ENCODE measurements around the gene GIMAP5.

GIMAP5 gene

GRCh38 chr7:150746921-150747320 lies 9.7 kb downstream of the GIMAP5 start:
- H3F3A ChIP-seq (ENCODE audit: control insufficient read depth, insufficient read depth) = no peaks in the 10 kb centered on the region
- no peaks in the 10 kb centered on the region for H3K9me2 ChIP-seq (replicated peaks; ENCODE audit: control insufficient read depth, low read length)
- H3K27me3 ChIP-seq (ENCODE audit: control insufficient read depth, low read length) = no peaks in the 10 kb centered on the region; the same call in 1 of the 2 replicates
- H3K4me3 ChIP-seq (ENCODE audit: low read length) = no peak overlapping the region
- H3K36me3 ChIP-seq (ENCODE audit: control insufficient read depth, low read length) = no peaks in the 10 kb centered on the region
- TF ChIP-seq CTCF (IDR thresholded peaks at IDR 0.05; ENCODE audit: low read depth, low read length, poor library complexity, severe bottlenecking) (no peak), EZH2phosphoT487 (IDR thresholded peaks at IDR 0.05; ENCODE audit: borderline replicate concordance, low read length) (no peak)
- H3K9me3 ChIP-seq (ENCODE audit: control insufficient read depth, insufficient read depth, low read length) = no peaks in the 10 kb centered on the region
- no peak overlapping the region for H3K27ac ChIP-seq (ENCODE audit: low read depth, low read length)
- no peaks in the 10 kb centered on the region for H3K79me2 ChIP-seq (ENCODE audit: control insufficient read depth, low read length)
- no peaks in the 10 kb centered on the region for H4K20me1 ChIP-seq (ENCODE audit: control insufficient read depth, insufficient read depth, low read depth, low read length)
- no peak overlapping the region for H3K4me2 ChIP-seq (ENCODE audit: low read length)
- H3K4me1 ChIP-seq (ENCODE audit: control insufficient read depth, low read length) = no peaks in the 10 kb centered on the region

GRCh38 chr7:150748376-150748775 lies 11.2 kb downstream of the GIMAP5 start:
- Histone ChIP-seq H3F3A (ENCODE audit: control insufficient read depth, insufficient read depth) (no peaks in the 10 kb centered on the region), H3K4me1 (ENCODE audit: control insufficient read depth, low read length) (no peaks in the 10 kb centered on the region), H3K9me2 (replicated peaks; ENCODE audit: control insufficient read depth, low read length) (no peaks in the 10 kb centered on the region), H3K4me2 (ENCODE audit: low read length) (no peak overlapping the region), H3K79me2 (ENCODE audit: control insufficient read depth, low read length) (no peaks in the 10 kb centered on the region), H3K9me3 (ENCODE audit: control insufficient read depth, insufficient read depth, low read length) (no peaks in the 10 kb centered on the region), H4K20me1 (ENCODE audit: control insufficient read depth, insufficient read depth, low read depth, low read length) (no peaks in the 10 kb centered on the region), H3K27me3 (ENCODE audit: control insufficient read depth, low read length) (no peaks in the 10 kb centered on the region; the same call in 1 of the 2 replicates), H3K27ac (ENCODE audit: low read depth, low read length) (no peak overlapping the region), H3K4me3 (ENCODE audit: low read length) (no peak overlapping the region), H3K36me3 (ENCODE audit: control insufficient read depth, low read length) (no peaks in the 10 kb centered on the region)
- TF ChIP-seq CTCF (IDR thresholded peaks at IDR 0.05; ENCODE audit: low read depth, low read length, poor library complexity, severe bottlenecking) (no peak), EZH2phosphoT487 (IDR thresholded peaks at IDR 0.05; ENCODE audit: borderline replicate concordance, low read length) (no peak)

- no peak overlapping the region for H3K4me2 ChIP-seq (ENCODE audit: low read length)
- H3K9me3 ChIP-seq (ENCODE audit: control insufficient read depth, insufficient read depth, low read length) = no peaks in the 10 kb centered on the region
- no peaks in the 10 kb centered on the region for H3K36me3 ChIP-seq (ENCODE audit: control insufficient read depth, low read length)
- H3K27ac ChIP-seq (ENCODE audit: low read depth, low read length) = no peak overlapping the region
- H3K27me3 ChIP-seq (ENCODE audit: control insufficient read depth, low read length) = no peaks in the 10 kb centered on the region; the same call in 1 of the 2 replicates
- no peaks in the 10 kb centered on the region for H3F3A ChIP-seq (ENCODE audit: control insufficient read depth, insufficient read depth)
- no peaks in the 10 kb centered on the region for H3K9me2 ChIP-seq (replicated peaks; ENCODE audit: control insufficient read depth, low read length)
- H3K4me3 ChIP-seq (ENCODE audit: low read length) = no peak overlapping the region
- TF ChIP-seq EZH2phosphoT487 (IDR thresholded peaks at IDR 0.05; ENCODE audit: borderline replicate concordance, low read length) (no peak), CTCF (IDR thresholded peaks at IDR 0.05; ENCODE audit: low read depth, low read length, poor library complexity, severe bottlenecking) (no peak)
- H3K4me1 ChIP-seq (ENCODE audit: control insufficient read depth, low read length) = no peaks in the 10 kb centered on the region
- H3K79me2 ChIP-seq (ENCODE audit: control insufficient read depth, low read length) = no peaks in the 10 kb centered on the region
- H4K20me1 ChIP-seq (ENCODE audit: control insufficient read depth, insufficient read depth, low read depth, low read length) = no peaks in the 10 kb centered on the region
Measured at GRCh38 chr7:150751702-150752101, 14.5 kb downstream of the GIMAP5 start.
